Spleen (tissue), 11 donors: ENCODE data around the gene UBE2L3. TPM values are rescaled to one million over a fixed set of nuclear protein-coding genes. Genes with fewer than 3 reads are reported as not detected.

Experiments
- DNase-seq: peaks from one replicate; pipeline ENCODE4 v3.0.0-alpha.2; 2020
- H3K27ac ChIP-seq, 8 donors: fragments of 200-600 bp; sonication (generic) in 7 of 8; 1 replicate in 4 of 8; 2 replicates in 4 of 8; pipeline versions ENCODE4 v1.5.0 to v1.8.0; 2016 to 2021; ENCODE audit warnings: inconsistent platforms in 4 of 8, mild to moderate bottlenecking in 4 of 8, moderate library complexity in 1 of 8
- H3K27me3 ChIP-seq, 7 donors: fragments of 200-600 bp; sonication (generic) in 6 of 7; replicated peaks in 1 of 7; 1 replicate in 4 of 7; 2 replicates in 3 of 7; pipeline versions ENCODE4 v1.5.0 to v1.8.0; 2016 to 2021; ENCODE audit warnings: inconsistent platforms in 3 of 7, mild to moderate bottlenecking in 1 of 7
- H3K36me3 ChIP-seq, 6 donors: fragments of 200-600 bp; sonication (generic) in 5 of 6; 1 replicate in 4 of 6; 2 replicates in 2 of 6; pipeline versions ENCODE4 v1.5.0 to v1.8.0; 2016 to 2021; ENCODE audit warnings: inconsistent platforms in 2 of 6
- H3K4me1 ChIP-seq, 6 donors: fragments of 200-600 bp; sonication (generic) in 5 of 6; 1 replicate in 3 of 6; 2 replicates in 3 of 6; pipeline versions ENCODE4 v1.5.0 to v1.8.0; 2016 to 2021; ENCODE audit warnings: inconsistent platforms in 3 of 6
- H3K4me3 ChIP-seq, 8 donors: fragments of 200-600 bp; sonication (generic) in 7 of 8; 1 replicate in 4 of 8; 2 replicates in 4 of 8; pipeline versions ENCODE4 v1.5.0 to v1.8.0; 2016 to 2021; ENCODE audit warnings: inconsistent platforms in 4 of 8, mild to moderate bottlenecking in 4 of 8, moderate library complexity in 2 of 8
- H3K9me3 ChIP-seq, 8 donors: fragments of 200-600 bp; sonication (generic) in 7 of 8; 1 replicate in 4 of 8; 2 replicates in 4 of 8; pipeline versions ENCODE4 v1.5.0 to v1.8.0; 2016 to 2021; ENCODE audit warnings: inconsistent platforms in 4 of 8
- CTCF ChIP-seq, 11 experiments: fragments of 200-600 bp in 7 of 11; fragments of 450-650 bp in 4 of 11; sonication (generic) in 4 of 11; IDR thresholded peaks in 8 of 11; conservative IDR thresholded peaks in 3 of 11; 1 replicate in 7 of 11; 2 replicates in 4 of 11; pipeline versions ENCODE4 v1.4.0 to v1.8.0; 2016 to 2021; ENCODE audit warnings: antibody characterized with exemption in 11 of 11, inconsistent platforms in 4 of 11, mild to moderate bottlenecking in 1 of 11
- POLR2A ChIP-seq, 3 donors: fragments of 450-650 bp; IDR thresholded peaks; one replicate each; pipeline ENCODE4 v1.5.1; 2017; ENCODE audit warnings: antibody characterized with exemption in 3 of 3, mild to moderate bottlenecking in 1 of 3
- POLR2AphosphoS5 ChIP-seq, 3 donors: sonication (generic); formaldehyde crosslinking; IDR thresholded peaks; one replicate each; pipeline ENCODE4 v1.5.1; 2017; ENCODE audit warnings: antibody characterized with exemption in 3 of 3
- WGBS, 5 donors: extraction: QIAGEN DNeasy Blood & Tissue Kit in 3 of 5; methylation state at CpG; one replicate each; pipeline versions ENCODE4 v1.1.5 to v1.1.7; 2013 to 2018; 5-methylcytosine and 5-hydroxymethylcytosine counted together
- intact Hi-C: fragments of 100-400 bp; cut with DNase I; formaldehyde crosslinking; loops from one replicate; pipeline ENCODE4 v1.15.0; 2023; ENCODE audit warnings: low total_unique reads
- polyA plus RNA-seq, 3 donors: library from polyadenylated mRNA; stranded (reverse); fragments of 200-250 nt; gene quantifications; one replicate each; pipeline ENCODE4 v1.2.1, GENCODE V29; 2013
- total RNA-seq, 7 donors: library from RNA; depleted of rRNA in 3 of 7; stranded (reverse); fragments of >200 nt in 3 of 7; fragmentation: NEBNext Ultra II Directional in 4 of 7; extraction: Animal tissue kit (Norgen Biotek cat#: 25700) in 4 of 7; gene quantifications; one replicate each; pipeline versions ENCODE4 v1.1.0 to v1.2.1, GENCODE V29; 2016 to 2021
- donor health status: healthy with polysubstance abuse.
- donor health status: DM: no; HTN: no; CAD: no; lungs with moderate emphysema.
- donor health status: DM: no; HTN: no; CAD: no.
- donor health status: Bipolar disorder and iron deficiency.
- donor health status: healthy.
- donor health status: DM: no; HTN: no; CAD: no.
- donor health status: DM: yes; HTN: yes; CAD: no.

UBE2L3 gene
- total and polyA plus RNA-seq, 10 donors, result 36.2 to 69.3 (median 45.2) TPM

GRCh38 chr22:21587803-21588611 lies 20.5 kb downstream of the UBE2L3 start:
- H3K36me3 ChIP-seq, result peaks cover 0 to 47% (median 3%) of the 10 kb centered on the region in 6 donors
- 40 to 51% (median 47%) methylated on average over 4 of the region's 4 CpGs for WGBS, 5 donors
- no peak overlapping the region for H3K4me3 ChIP-seq
- intact Hi-C loops, result no loop called here
- H3K27me3 ChIP-seq, result no peaks in the 10 kb centered on the region
- no peaks in the 10 kb centered on the region for H3K9me3 ChIP-seq
- TF ChIP-seq POLR2AphosphoS5 (IDR thresholded peaks at IDR 0.05) (peak in 1 of 3 donors; percentile 36), POLR2A (IDR thresholded peaks at IDR 0.05) (no peak)
- no peak for DNase-seq
- peak overlapping the region in 5 of 8 donors; percentile 34 to 50 (median 44) for H3K27ac ChIP-seq
- peaks cover 27 to 98% (median 75%) of the 10 kb centered on the region in 6 donors for H3K4me1 ChIP-seq

- Histone ChIP-seq H3K4me3 (no peak overlapping the region), H3K9me3 (no peaks in the 10 kb centered on the region), H3K36me3 (peaks cover 0 to 51% (median 17%) of the 10 kb centered on the region in 6 donors), H3K4me1 (peaks cover 27 to 100% (median 77%) of the 10 kb centered on the region in 6 donors), H3K27ac (peak overlapping the region in 2 of 8 donors; percentile 7 to 16), H3K27me3 (no peaks in the 10 kb centered on the region)
- WGBS, 5 donors, result 48 to 92% (median 82%) methylated on average over 2 to 8 of the region's 8 CpGs
- intact Hi-C loops, result no loop called here
- DNase-seq, result no peak
- no peak for TF ChIP-seq POLR2AphosphoS5 (IDR thresholded peaks at IDR 0.05)
Measured at GRCh38 chr22:21589396-21589795, 21.9 kb downstream of the UBE2L3 start.

GRCh38 chr22:21590809-21591641 lies 23.5 kb downstream of the UBE2L3 start:
- no peak overlapping the region for H3K4me3 ChIP-seq
- H3K9me3 ChIP-seq, result no peaks in the 10 kb centered on the region
- intact Hi-C loops, result no loop called here
- H3K4me1 ChIP-seq, result peaks cover 27 to 95% (median 70%) of the 10 kb centered on the region in 6 donors
- peaks cover 0 to 60% (median 32%) of the 10 kb centered on the region in 6 donors for H3K36me3 ChIP-seq
- WGBS, 5 donors, result 74 to 88% (median 78%) methylated on average over 8 to 9 of the region's 9 CpGs
- no peak for DNase-seq
- peak overlapping the region in 2 of 8 donors; percentile 1 to 9 for H3K27ac ChIP-seq
- TF ChIP-seq POLR2AphosphoS5 (IDR thresholded peaks at IDR 0.05), result no peak
- TF ChIP-seq POLR2A (IDR thresholded peaks at IDR 0.05), result no peak
- TF ChIP-seq CTCF (IDR thresholded peaks at IDR 0.05 in 8 of 11, conservative IDR thresholded peaks at IDR 0.05 in 3 of 11), result no peak
- H3K27me3 ChIP-seq, result no peaks in the 10 kb centered on the region

- DNase-seq, result no peak
- intact Hi-C loops, result no loop called here
- WGBS, 5 donors, result 66 to 74% (median 70%) methylated on average over 9 of the region's 9 CpGs
- H3K36me3 ChIP-seq, result peaks cover 0 to 63% (median 38%) of the 10 kb centered on the region in 6 donors
- H3K27me3 ChIP-seq, result no peaks in the 10 kb centered on the region
- peaks cover 27 to 93% (median 67%) of the 10 kb centered on the region in 6 donors for H3K4me1 ChIP-seq
- peak in 1 of 3 donors; percentile 24 for TF ChIP-seq POLR2AphosphoS5 (IDR thresholded peaks at IDR 0.05)
- TF ChIP-seq POLR2A (IDR thresholded peaks at IDR 0.05), result no peak
- TF ChIP-seq CTCF (IDR thresholded peaks at IDR 0.05 in 8 of 11, conservative IDR thresholded peaks at IDR 0.05 in 3 of 11), result no peak
- no peaks in the 10 kb centered on the region for H3K9me3 ChIP-seq
- H3K27ac ChIP-seq, result peak overlapping the region in 2 of 8 donors; percentile 1 to 9
- no peak overlapping the region for H3K4me3 ChIP-seq
Measured at GRCh38 chr22:21591695-21592094, 24.2 kb downstream of the UBE2L3 start.
